SK-N-SH (cell line): Measurements from ENCODE around the gene STEAP3.

Experiments
- EP300 ChIP-seq, 2 experiments: IDR thresholded peaks; 2 replicates each; pipeline versions ENCODE4 v1.4.0 to v1.6.1; 2012; ENCODE audit warnings: borderline replicate concordance in 1 of 2, low read depth in 1 of 2, low read length in 1 of 2
- RAD21 ChIP-seq: IDR thresholded peaks from 2 replicates; pipeline ENCODE4 v1.6.1; 2012; ENCODE audit warnings: mild to moderate bottlenecking, low read length
- TF ChIP-seq, protein P1 (sequence below): fragments of 200-600 bp; sonication (generic); IDR thresholded peaks from 2 replicates; pipeline ENCODE4 v1.6.1; 2017; ENCODE audit warnings: antibody characterized with exemption, mild to moderate bottlenecking, moderate library complexity
- TF ChIP-seq, protein P2 (sequence below): fragments of 150-350 bp; IDR thresholded peaks from 2 replicates; pipeline ENCODE4 v1.6.1; 2017; ENCODE audit warnings: antibody characterized with exemption, low read length, low read depth, borderline replicate concordance

DNA sequence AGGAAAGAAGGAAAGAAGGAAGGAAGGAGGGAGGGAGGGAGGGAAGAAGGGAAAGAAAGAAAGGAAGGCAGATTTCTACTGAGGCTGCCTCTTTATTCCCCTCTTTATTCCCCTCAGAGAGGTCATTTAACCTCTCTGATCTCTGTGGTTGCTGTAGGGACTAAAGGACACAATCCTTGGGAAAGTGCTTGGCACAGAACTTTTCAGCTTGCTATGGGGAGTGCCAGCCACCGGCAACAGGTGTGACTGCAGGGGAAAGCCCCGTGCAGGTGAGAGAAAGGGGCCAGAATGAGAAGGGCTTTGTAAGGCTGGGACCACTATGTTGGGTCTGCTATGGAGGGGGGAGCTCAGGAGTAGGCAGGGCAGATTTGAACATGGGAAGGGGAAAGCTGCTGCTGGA, 27.7 kb upstream of the STEAP3 start:
- TF ChIP-seq RAD21 (no peak), EP300 (IDR thresholded peaks at IDR 0.05; ENCODE audit: borderline replicate concordance in 1 of 2, low read depth in 1 of 2, low read length in 1 of 2) (no peak)
- TF ChIP-seq, protein P1, sequence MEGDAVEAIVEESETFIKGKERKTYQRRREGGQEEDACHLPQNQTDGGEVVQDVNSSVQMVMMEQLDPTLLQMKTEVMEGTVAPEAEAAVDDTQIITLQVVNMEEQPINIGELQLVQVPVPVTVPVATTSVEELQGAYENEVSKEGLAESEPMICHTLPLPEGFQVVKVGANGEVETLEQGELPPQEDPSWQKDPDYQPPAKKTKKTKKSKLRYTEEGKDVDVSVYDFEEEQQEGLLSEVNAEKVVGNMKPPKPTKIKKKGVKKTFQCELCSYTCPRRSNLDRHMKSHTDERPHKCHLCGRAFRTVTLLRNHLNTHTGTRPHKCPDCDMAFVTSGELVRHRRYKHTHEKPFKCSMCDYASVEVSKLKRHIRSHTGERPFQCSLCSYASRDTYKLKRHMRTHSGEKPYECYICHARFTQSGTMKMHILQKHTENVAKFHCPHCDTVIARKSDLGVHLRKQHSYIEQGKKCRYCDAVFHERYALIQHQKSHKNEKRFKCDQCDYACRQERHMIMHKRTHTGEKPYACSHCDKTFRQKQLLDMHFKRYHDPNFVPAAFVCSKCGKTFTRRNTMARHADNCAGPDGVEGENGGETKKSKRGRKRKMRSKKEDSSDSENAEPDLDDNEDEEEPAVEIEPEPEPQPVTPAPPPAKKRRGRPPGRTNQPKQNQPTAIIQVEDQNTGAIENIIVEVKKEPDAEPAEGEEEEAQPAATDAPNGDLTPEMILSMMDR = no peak
- TF ChIP-seq, protein P2, sequence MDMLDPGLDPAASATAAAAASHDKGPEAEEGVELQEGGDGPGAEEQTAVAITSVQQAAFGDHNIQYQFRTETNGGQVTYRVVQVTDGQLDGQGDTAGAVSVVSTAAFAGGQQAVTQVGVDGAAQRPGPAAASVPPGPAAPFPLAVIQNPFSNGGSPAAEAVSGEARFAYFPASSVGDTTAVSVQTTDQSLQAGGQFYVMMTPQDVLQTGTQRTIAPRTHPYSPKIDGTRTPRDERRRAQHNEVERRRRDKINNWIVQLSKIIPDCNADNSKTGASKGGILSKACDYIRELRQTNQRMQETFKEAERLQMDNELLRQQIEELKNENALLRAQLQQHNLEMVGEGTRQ = no peak
